Nephron (organoid): ENCODE results near the gene C5orf24.
"Not testable (repeated sequence)": the region's sequence is repeated elsewhere in the genome, so short reads cannot be mapped to it uniquely, and the experiment has no call there.

Experiments used
- H3K27ac Mint-ChIP-seq, 3 experiments: 2 replicates each; pipeline ENCODE4 v1.8.0; 2020; ENCODE audit warnings: mixed read lengths in 3 of 3, mild to moderate bottlenecking in 2 of 3, moderate library complexity in 1 of 3
- H3K27me3 Mint-ChIP-seq: 2 replicates; pipeline ENCODE4 v1.8.0; 2021; ENCODE audit warnings: low read depth, mild to moderate bottlenecking, moderate library complexity, mixed read lengths
- H3K36me3 Mint-ChIP-seq: 2 replicates; pipeline ENCODE4 v1.8.0; 2020; ENCODE audit warnings: low read depth, mixed read lengths
- H3K4me1 Mint-ChIP-seq: 2 replicates; pipeline ENCODE4 v1.8.0; 2020; ENCODE audit warnings: mixed read lengths
- H3K4me3 Mint-ChIP-seq, 3 experiments: 2 replicates each; pipeline ENCODE4 v1.8.0; 2020; ENCODE audit warnings: mild to moderate bottlenecking in 3 of 3, mixed read lengths in 3 of 3, moderate library complexity in 2 of 3
- H3K9me3 Mint-ChIP-seq: 2 replicates; pipeline ENCODE4 v1.8.0; 2020; ENCODE audit warnings: mixed read lengths
- TF ChIP-seq, protein P1 (sequence below), 3 experiments: fragments of 200-600 bp; sonication (generic); IDR thresholded peaks; one replicate each; pipeline ENCODE4 v1.5.0; 2021; ENCODE audit warnings: antibody characterized with exemption in 3 of 3; ENCODE audit not compliant: unreplicated experiment in 3 of 3

C5orf24 gene

DNA sequence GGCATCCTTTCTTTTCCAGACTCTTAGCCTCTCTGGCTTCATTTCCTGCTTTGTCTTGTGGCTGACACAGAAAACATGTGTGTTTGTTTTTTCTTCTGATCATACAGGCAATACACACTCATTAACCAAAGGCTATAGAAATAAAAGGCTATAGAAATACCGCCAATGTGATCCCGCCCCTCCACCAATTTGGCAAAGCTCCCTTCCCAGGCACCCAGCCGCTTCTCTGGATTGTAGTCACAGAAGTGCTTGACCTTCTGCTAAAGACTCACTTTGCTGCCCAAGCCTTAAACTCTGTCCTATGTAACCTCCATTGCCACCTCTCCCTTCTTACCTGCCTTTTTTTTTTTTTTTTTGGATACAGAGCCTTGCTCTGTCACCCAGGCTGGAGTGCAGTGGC lies 33.7 kb downstream of the C5orf24 start:
- peaks cover 26% of the 10 kb centered on the region for H3K36me3 Mint-ChIP-seq
- H3K9me3 Mint-ChIP-seq = no peaks in the 10 kb centered on the region
- H3K4me3 Mint-ChIP-seq = peak overlapping the region in 1 of 3 experiments; percentile 45
- peaks cover 17% of the 10 kb centered on the region for H3K4me1 Mint-ChIP-seq
- H3K27me3 Mint-ChIP-seq = no peaks in the 10 kb centered on the region
- peak overlapping the region in 1 of 3 experiments; percentile 33 for H3K27ac Mint-ChIP-seq
- TF ChIP-seq, protein P1, sequence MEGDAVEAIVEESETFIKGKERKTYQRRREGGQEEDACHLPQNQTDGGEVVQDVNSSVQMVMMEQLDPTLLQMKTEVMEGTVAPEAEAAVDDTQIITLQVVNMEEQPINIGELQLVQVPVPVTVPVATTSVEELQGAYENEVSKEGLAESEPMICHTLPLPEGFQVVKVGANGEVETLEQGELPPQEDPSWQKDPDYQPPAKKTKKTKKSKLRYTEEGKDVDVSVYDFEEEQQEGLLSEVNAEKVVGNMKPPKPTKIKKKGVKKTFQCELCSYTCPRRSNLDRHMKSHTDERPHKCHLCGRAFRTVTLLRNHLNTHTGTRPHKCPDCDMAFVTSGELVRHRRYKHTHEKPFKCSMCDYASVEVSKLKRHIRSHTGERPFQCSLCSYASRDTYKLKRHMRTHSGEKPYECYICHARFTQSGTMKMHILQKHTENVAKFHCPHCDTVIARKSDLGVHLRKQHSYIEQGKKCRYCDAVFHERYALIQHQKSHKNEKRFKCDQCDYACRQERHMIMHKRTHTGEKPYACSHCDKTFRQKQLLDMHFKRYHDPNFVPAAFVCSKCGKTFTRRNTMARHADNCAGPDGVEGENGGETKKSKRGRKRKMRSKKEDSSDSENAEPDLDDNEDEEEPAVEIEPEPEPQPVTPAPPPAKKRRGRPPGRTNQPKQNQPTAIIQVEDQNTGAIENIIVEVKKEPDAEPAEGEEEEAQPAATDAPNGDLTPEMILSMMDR (IDR thresholded peaks at IDR 0.05; ENCODE audit: unreplicated experiment in 3 of 3) = no peak

DNA sequence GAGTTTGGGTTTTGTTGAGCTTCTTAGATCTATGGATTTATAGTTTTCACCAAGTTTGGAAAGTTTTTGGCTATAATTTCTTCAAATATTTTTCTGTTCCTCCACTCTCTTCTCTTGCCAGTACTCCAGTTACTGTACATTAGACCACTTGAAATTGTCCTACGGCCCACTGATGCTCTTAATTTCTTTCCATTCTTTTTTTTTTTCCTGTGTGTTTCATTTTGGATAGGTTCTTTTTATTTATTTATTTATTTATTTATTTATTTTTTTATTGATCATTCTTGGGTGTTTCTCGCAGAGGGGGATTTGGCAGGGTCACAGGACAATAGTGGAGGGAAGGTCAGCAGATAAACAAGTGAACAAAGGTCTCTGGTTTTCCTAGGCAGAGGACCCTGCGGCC lies 35.2 kb downstream of the C5orf24 start:
- Mint-ChIP-seq H3K36me3 (peaks cover 31% of the 10 kb centered on the region), H3K4me1 (peaks cover 10% of the 10 kb centered on the region), H3K27ac (peak overlapping the region in 1 of 3 experiments; percentile 27)
- H3K4me3 Mint-ChIP-seq, H3K27me3 Mint-ChIP-seq, H3K9me3 Mint-ChIP-seq: not testable (repeated sequence)

DNA sequence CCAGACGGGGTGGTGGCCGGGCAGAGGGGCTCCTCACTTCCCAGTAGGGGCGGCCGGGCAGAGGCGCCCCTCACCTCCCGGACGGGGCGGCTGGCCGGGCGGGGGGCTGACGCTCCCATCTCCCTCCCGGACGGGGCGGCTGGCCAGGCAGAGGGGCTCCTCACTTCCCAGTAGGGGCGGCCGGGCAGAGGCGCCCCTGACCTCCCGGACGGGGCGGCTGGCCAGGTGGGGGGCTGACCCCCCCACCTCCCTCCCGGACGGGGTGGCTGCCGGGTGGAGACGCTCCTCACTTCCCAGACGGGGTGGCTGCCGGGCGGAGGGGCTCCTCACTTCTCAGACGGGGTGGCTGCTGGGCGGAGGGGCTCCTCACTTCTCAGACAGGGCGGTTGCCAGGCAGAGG lies 35.9 kb downstream of the C5orf24 start:
- H3K4me1 Mint-ChIP-seq, H3K27ac Mint-ChIP-seq, H3K4me3 Mint-ChIP-seq, H3K9me3 Mint-ChIP-seq, H3K27me3 Mint-ChIP-seq: not testable (repeated sequence)
- peaks cover 31% of the 10 kb centered on the region for H3K36me3 Mint-ChIP-seq

DNA sequence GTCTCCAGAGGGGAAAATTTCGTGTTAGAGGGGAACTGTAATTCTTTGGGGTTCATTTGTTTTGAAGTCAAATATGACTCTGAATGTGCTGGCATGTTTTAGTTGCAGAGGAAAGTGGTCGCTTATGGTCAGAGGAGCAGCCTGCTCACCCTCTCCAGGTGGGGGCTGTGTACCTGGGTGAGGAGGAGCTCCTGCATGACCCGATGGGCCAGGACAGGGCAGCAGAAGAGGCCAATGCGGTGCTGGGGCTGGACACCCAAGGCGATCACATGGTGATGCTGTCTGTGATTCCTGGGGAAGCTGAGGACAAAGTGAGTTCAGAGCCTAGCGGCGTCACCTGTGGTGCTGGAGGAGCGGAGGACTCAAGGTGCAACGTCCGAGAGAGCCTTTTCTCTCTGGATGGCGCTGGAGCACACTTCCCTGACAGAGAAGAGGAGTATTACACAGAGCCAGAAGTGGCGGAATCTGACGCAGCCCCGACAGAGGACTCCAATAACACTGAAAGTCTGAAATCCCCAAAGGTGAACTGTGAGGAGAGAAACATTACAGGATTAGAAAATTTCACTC lies 41.9 kb downstream of the C5orf24 start:
- Mint-ChIP-seq H3K36me3 (peaks cover 58% of the 10 kb centered on the region), H3K9me3 (peaks cover 12% of the 10 kb centered on the region), H3K27ac (no peak overlapping the region), H3K4me3 (no peak overlapping the region), H3K27me3 (no peaks in the 10 kb centered on the region), H3K4me1 (no peaks in the 10 kb centered on the region)
- TF ChIP-seq, protein P1 (IDR thresholded peaks at IDR 0.05; ENCODE audit: unreplicated experiment in 3 of 3) = no peak

DNA sequence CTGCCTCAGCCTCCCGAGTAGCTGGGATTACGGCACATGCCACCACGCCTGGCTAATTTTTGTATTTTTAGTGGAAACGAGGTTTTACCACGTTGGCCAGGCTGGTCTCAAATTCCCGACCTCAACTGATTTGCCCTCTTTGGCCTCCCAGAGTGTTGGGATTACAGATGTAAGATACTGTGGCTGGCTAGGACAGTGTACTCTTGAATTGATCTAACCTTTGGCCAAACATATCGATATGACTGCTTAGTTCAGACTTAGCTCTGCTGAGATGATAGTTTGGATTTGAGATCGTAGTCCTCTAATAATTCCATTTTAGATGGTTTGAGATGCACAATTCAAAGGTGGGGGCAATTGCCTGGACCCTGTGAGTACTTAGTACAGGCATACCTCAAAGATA lies 43.6 kb downstream of the C5orf24 start:
- Mint-ChIP-seq H3K4me3 (no peak overlapping the region), H3K27me3 (no peaks in the 10 kb centered on the region), H3K4me1 (no peaks in the 10 kb centered on the region), H3K36me3 (peaks cover 66% of the 10 kb centered on the region), H3K27ac (no peak overlapping the region), H3K9me3 (peaks cover 12% of the 10 kb centered on the region)
- TF ChIP-seq, protein P1 (IDR thresholded peaks at IDR 0.05; ENCODE audit: unreplicated experiment in 3 of 3) = no peak

DNA sequence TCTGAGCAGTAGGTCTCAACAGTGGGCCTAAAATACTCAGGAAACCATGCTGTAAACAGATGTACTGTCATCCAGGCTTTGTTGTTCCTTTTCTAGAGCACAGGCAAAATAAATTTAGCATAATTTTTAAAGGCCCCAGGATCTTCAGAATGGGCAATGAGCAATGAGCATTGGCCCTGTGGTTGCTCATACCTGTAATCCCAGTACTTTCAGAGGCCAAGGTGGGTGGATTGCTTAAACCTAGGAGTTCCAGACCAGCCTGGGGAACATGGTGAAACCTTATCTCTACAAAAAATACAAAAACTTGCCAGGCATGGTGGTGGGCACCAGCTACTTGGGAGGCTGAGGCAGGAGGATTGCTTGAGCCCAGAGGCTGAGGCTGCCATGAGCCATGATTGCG lies 45.7 kb downstream of the C5orf24 start:
- Mint-ChIP-seq H3K27ac (no peak overlapping the region), H3K4me1 (no peaks in the 10 kb centered on the region), H3K4me3 (no peak overlapping the region)

DNA sequence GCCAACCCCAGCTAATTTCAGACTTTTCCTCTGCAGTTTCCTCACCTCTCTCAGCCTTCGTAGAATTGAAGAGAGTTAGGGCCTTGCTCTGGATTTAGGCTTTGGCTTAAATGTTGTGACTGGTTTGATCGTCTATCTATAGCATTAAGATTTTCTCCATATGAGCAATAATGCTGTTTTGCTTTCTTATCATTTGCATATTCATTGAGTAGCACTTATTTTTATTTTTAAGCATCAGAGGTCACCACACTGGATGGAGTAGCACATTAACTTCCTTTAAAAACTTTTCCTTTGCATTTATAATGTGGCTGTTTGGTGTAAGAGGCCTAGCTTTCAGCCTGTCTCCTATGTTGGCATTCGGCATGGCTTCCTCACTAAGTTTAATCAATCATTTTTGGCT lies 46.5 kb downstream of the C5orf24 start:
- no peak overlapping the region for H3K27ac Mint-ChIP-seq
- no peak overlapping the region for H3K4me3 Mint-ChIP-seq
- H3K36me3 Mint-ChIP-seq = peaks cover 73% of the 10 kb centered on the region
- TF ChIP-seq, protein P1 (IDR thresholded peaks at IDR 0.05; ENCODE audit: unreplicated experiment in 3 of 3) = no peak
- no peaks in the 10 kb centered on the region for H3K4me1 Mint-ChIP-seq
- peaks cover 12% of the 10 kb centered on the region for H3K9me3 Mint-ChIP-seq
- no peaks in the 10 kb centered on the region for H3K27me3 Mint-ChIP-seq

More for the DNA sequence above, 45.7 kb downstream of the C5orf24 start:
- TF ChIP-seq, protein P1 (IDR thresholded peaks at IDR 0.05; ENCODE audit: unreplicated experiment in 3 of 3) = no peak
- H3K36me3 Mint-ChIP-seq = peaks cover 74% of the 10 kb centered on the region
- H3K27me3 Mint-ChIP-seq = no peaks in the 10 kb centered on the region
- peaks cover 12% of the 10 kb centered on the region for H3K9me3 Mint-ChIP-seq
